Peyer's patch (tissue), 4 donors: ENCODE results near the gene LYPD6B. TPM values are rescaled to one million over a fixed set of nuclear protein-coding genes. Genes with fewer than 3 reads are reported as not detected.

Source experiments
- DNase-seq, 3 donors: peaks; one replicate each; pipeline ENCODE4 v3.0.0-alpha.2; 2017 to 2019
- H3K27ac ChIP-seq, 4 donors: fragments of 200-600 bp; sonication (generic); one replicate each; pipeline ENCODE4 v1.5.1; 2016 to 2019
- H3K27me3 ChIP-seq, 2 donors: fragments of 200-600 bp; sonication (generic); one replicate each; pipeline ENCODE4 v1.5.1; 2019
- H3K36me3 ChIP-seq, 3 donors: fragments of 200-600 bp; sonication (generic); one replicate each; pipeline ENCODE4 v1.5.1; 2016 to 2019
- H3K4me1 ChIP-seq, 4 donors: fragments of 200-600 bp; sonication (generic); one replicate each; pipeline ENCODE4 v1.5.1; 2016 to 2019
- H3K4me3 ChIP-seq, 4 donors: fragments of 200-600 bp; sonication (generic); 1 replicate in 3 of 4; 2 replicates in 1 of 4; pipeline ENCODE4 v1.5.1; 2016 to 2019; ENCODE audit warnings: mild to moderate bottlenecking in 1 of 4
- H3K9me3 ChIP-seq, 4 donors: fragments of 200-600 bp; sonication (generic); one replicate each; pipeline ENCODE4 v1.5.1; 2016 to 2019; ENCODE audit warnings: mild to moderate bottlenecking in 1 of 4
- POLR2A ChIP-seq, 2 donors: fragments of 450-650 bp; IDR thresholded peaks; one replicate each; pipeline ENCODE4 v1.5.1; 2017; ENCODE audit warnings: antibody characterized with exemption in 2 of 2, mild to moderate bottlenecking in 2 of 2, moderate library complexity in 2 of 2
- total RNA-seq, 4 donors: library from RNA; depleted of rRNA; stranded (reverse); fragments of >200 nt; gene quantifications; one replicate each; pipeline ENCODE4 v1.1.0, GENCODE V29; 2016
- TF ChIP-seq, protein P1 (sequence below), 6 experiments: fragments of 450-650 bp in 4 of 6; fragments of 200-600 bp in 2 of 6; sonication (generic) in 1 of 6; IDR thresholded peaks; one replicate each; pipeline ENCODE4 v1.5.1; 2017 to 2019; ENCODE audit warnings: antibody characterized with exemption in 6 of 6, mild to moderate bottlenecking in 3 of 6, moderate library complexity in 1 of 6

LYPD6B gene
- total RNA-seq, 4 donors from 2014 or later, result 2.0 to 4.4 (median 3.7) TPM; not detected in 1

DNA sequence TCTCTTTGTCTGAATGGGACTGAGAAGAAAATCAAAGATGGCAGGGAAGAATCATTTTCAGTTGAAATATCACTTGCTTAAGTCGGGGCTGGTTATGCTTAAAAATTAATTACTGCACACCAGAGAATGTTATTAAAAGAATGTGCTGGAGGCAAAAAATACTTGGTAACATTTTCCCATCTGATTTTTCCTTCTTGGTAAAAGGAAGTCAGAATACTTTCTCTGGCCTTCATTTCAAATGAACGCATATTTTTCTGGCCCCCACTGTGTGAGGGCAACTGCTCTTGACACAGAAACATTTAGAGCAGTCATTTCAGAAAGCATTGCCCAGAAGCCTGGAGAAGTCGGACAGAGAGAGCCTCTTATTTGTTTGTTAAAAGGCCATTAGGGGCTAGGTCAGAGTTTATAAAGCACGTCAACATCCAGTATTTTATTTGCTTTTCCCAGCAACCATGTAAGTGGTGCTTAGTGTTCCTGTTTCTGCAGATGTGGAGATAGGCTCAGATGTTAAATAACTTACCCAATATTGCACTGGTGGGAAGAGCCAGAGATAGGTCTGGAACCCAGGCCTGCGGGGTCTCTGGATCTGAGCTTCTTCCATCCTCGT lies 32.9 kb upstream of the LYPD6B start:
- no peak for TF ChIP-seq POLR2A (IDR thresholded peaks at IDR 0.05)
- H3K4me1 ChIP-seq, result no peaks in the 10 kb centered on the region
- no peak overlapping the region for H3K4me3 ChIP-seq
- H3K36me3 ChIP-seq, result no peaks in the 10 kb centered on the region
- no peaks in the 10 kb centered on the region for H3K9me3 ChIP-seq
- no peak for DNase-seq
- H3K27me3 ChIP-seq, result no peaks in the 10 kb centered on the region
- no peak overlapping the region for H3K27ac ChIP-seq

DNA sequence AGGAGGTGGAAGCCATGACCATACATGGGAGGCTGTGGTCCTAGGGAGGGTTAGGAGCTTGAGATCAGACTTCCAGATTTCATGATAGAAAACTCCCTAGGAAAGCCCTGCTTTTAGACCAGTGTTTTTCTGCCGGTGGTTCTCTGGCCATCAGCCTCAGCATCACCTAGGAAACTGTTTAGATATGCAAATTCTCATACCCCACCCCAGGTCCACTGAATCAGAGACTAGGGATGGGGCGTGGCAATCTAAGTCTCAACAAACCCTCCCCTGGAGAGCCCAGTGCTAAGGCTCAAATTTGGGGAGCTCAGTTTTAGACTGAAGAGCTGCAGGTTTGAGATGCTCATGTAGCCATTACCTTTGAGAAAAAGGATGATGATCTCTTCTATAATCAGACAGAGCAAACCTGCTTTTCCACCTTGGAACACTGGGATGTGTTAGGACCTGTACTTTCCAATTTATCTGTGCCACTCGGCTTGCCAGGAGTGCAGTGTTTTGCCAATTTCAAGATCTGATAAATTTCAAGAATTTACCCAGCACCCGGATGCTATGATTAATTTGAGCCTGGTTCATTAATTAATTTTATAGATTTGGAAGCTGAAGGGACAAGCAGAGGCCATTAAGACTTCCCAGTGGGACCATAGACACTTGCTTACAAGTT lies 31.5 kb upstream of the LYPD6B start:
- no peaks in the 10 kb centered on the region for H3K36me3 ChIP-seq
- H3K4me1 ChIP-seq, result no peaks in the 10 kb centered on the region
- no peak for DNase-seq
- no peak overlapping the region for H3K4me3 ChIP-seq
- H3K27me3 ChIP-seq, result no peaks in the 10 kb centered on the region
- no peak overlapping the region for H3K27ac ChIP-seq
- no peak for TF ChIP-seq POLR2A (IDR thresholded peaks at IDR 0.05)
- TF ChIP-seq, protein P1, sequence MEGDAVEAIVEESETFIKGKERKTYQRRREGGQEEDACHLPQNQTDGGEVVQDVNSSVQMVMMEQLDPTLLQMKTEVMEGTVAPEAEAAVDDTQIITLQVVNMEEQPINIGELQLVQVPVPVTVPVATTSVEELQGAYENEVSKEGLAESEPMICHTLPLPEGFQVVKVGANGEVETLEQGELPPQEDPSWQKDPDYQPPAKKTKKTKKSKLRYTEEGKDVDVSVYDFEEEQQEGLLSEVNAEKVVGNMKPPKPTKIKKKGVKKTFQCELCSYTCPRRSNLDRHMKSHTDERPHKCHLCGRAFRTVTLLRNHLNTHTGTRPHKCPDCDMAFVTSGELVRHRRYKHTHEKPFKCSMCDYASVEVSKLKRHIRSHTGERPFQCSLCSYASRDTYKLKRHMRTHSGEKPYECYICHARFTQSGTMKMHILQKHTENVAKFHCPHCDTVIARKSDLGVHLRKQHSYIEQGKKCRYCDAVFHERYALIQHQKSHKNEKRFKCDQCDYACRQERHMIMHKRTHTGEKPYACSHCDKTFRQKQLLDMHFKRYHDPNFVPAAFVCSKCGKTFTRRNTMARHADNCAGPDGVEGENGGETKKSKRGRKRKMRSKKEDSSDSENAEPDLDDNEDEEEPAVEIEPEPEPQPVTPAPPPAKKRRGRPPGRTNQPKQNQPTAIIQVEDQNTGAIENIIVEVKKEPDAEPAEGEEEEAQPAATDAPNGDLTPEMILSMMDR (IDR thresholded peaks at IDR 0.05), result no peak
- no peaks in the 10 kb centered on the region for H3K9me3 ChIP-seq

DNA sequence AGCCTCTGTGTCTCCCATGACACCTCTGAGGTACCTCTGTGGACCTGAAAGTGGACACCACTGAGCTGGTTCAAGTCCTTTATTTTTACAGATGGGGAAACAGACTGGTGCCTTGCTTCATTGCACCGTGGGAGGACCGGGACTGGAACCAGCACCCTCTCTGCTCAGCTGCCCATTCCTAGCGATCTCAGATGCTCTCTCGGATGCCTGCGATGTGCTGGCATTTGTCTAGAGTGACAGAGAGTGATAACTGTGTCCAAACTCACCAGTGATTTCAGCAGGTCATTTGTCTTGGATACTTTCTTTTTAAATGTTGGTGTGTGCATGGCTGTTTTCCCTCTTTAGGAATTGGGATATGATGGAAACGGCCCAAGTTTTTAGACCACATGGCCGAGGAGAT lies 30.1 kb upstream of the LYPD6B start:
- H3K36me3 ChIP-seq, result no peaks in the 10 kb centered on the region
- no peak for DNase-seq
- H3K4me3 ChIP-seq, result no peak overlapping the region
- TF ChIP-seq, protein P1 (IDR thresholded peaks at IDR 0.05), result no peak
- TF ChIP-seq POLR2A (IDR thresholded peaks at IDR 0.05), result no peak
- H3K4me1 ChIP-seq, result no peaks in the 10 kb centered on the region
- no peaks in the 10 kb centered on the region for H3K9me3 ChIP-seq
- no peaks in the 10 kb centered on the region for H3K27me3 ChIP-seq
- H3K27ac ChIP-seq, result no peak overlapping the region

DNA sequence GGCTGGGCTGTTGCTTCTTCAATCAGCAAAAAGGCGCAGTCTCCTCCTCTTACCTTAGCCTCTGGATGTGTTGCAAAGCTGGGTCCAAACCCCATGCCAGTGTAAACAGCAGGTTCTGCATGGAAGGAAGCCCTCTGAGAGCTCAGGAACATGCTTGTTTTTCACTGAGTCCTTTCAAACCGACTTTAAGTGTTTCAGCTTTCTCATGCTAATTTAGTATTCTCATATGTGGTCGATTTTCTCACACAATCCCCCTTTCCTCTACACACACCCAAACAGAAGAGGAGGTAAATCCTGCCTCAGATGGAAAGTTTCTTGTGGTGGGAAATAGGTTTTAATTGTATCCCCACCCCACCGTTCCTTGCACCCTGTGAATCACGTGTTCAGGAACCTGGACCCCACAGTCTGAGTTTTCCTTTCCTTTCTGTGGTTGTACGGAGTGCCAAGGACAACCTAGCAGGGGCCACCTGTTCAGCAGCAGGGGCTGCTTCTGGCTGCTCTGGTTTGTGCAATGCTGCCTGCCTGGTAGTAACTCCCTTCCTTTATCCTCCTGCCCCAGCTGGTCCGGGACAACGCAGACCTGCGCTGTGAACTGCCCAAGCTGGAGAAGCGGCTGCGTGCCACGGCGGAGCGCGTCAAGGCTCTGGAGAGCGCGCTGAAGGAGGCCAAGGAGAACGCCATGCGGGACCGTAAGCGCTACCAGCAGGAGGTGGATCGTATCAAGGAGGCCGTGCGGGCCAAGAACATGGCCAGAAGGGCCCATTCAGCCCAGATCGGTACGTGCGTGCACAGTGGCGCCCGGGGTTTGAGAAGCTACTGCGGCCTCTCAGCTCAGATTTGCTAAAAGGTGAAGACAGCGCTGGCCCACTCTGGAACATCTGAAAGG lies 28.7 kb upstream of the LYPD6B start:
- DNase-seq, result no peak
- Histone ChIP-seq H3K4me1 (no peaks in the 10 kb centered on the region), H3K4me3 (no peak overlapping the region), H3K9me3 (no peaks in the 10 kb centered on the region), H3K27me3 (no peaks in the 10 kb centered on the region), H3K36me3 (no peaks in the 10 kb centered on the region), H3K27ac (no peak overlapping the region)
- TF ChIP-seq, protein P1 (IDR thresholded peaks at IDR 0.05), result no peak
- TF ChIP-seq POLR2A (IDR thresholded peaks at IDR 0.05), result no peak

DNA sequence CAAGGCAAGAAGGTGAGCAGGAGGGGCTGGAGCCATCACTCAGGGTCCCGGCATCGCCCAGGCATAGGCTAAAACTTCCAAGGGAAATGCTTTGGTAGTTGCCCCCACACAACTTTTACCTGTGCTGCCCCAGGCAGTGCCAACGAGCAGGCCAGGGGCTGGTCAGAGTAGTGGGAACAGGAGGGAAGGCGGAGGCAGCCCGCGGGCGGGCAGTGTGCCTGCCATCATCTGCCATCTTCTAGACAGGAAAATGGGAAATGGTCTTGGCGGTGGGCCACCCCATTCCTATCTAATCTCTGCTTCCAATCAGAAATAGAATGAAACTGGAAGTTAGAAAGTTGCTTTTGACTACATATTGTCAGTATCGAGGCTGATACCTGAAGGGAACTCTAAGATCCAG lies 26.0 kb upstream of the LYPD6B start:
- no peak for TF ChIP-seq POLR2A (IDR thresholded peaks at IDR 0.05)
- TF ChIP-seq, protein P1 (IDR thresholded peaks at IDR 0.05), result no peak
- no peaks in the 10 kb centered on the region for H3K9me3 ChIP-seq
- DNase-seq, result no peak

DNA sequence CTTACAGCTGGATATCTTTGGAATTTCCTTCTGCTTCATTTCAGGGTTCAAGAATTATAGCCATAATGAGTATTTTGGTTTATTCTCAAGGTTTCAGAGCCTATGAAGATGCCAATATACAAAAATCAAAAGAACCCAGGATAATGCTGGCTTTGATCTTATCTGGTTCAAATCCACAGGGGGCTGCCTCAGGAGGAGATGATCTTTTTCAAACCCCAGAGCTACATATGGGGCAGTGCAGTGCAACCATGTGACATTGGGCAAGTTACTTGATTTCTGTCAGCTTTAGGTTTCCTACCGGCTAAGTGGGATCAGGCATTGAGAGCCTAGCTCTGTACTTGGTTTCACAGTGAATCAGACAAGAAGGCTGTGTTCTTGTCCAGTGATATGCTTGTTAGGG lies 23.0 kb upstream of the LYPD6B start:
- DNase-seq, result no peak
- Histone ChIP-seq H3K9me3 (no peaks in the 10 kb centered on the region), H3K27me3 (no peaks in the 10 kb centered on the region), H3K27ac (no peak overlapping the region), H3K4me1 (no peaks in the 10 kb centered on the region), H3K4me3 (no peak overlapping the region), H3K36me3 (no peaks in the 10 kb centered on the region)
- TF ChIP-seq, protein P1 (IDR thresholded peaks at IDR 0.05), result no peak

More for the DNA sequence above, 26.0 kb upstream of the LYPD6B start:
- no peaks in the 10 kb centered on the region for H3K27me3 ChIP-seq
- H3K4me3 ChIP-seq, result no peak overlapping the region
- no peak overlapping the region for H3K27ac ChIP-seq
- no peaks in the 10 kb centered on the region for H3K4me1 ChIP-seq
- H3K36me3 ChIP-seq, result no peaks in the 10 kb centered on the region
